ENCODE data around the gene SEC14L5.

GRCh38 chr16:5040451-5040850 lies 82.3 kb downstream of the SEC14L5 start:
- TF ChIP-seq CTCF (IDR thresholded peaks at IDR 0.05; ENCODE audit: low read depth, low read length, poor library complexity, severe bottlenecking), result no peak
- no peak for TF ChIP-seq EZH2phosphoT487 (IDR thresholded peaks at IDR 0.05; ENCODE audit: borderline replicate concordance, low read length)

All from DOHH2 (cell line).